GM18519 (cell line): Measurements from ENCODE around the gene MRPL44.
A peak's percentile ranks its signal among the peaks of the same experiment; 100 is the strongest.
"Not testable (repeated sequence)": the region's sequence is repeated elsewhere in the genome, so short reads cannot be mapped to it uniquely, and the experiment has no call there.

Source experiments
- ATAC-seq: cut with Tn5 transposase; IDR thresholded peaks from one replicate; pipeline ENCODE4 v1.9.1; 2021; ENCODE audit warnings: mild to moderate bottlenecking, moderate library complexity; ENCODE audit not compliant: unreplicated experiment, low FRiP score

The MRPL44 gene

DNA sequence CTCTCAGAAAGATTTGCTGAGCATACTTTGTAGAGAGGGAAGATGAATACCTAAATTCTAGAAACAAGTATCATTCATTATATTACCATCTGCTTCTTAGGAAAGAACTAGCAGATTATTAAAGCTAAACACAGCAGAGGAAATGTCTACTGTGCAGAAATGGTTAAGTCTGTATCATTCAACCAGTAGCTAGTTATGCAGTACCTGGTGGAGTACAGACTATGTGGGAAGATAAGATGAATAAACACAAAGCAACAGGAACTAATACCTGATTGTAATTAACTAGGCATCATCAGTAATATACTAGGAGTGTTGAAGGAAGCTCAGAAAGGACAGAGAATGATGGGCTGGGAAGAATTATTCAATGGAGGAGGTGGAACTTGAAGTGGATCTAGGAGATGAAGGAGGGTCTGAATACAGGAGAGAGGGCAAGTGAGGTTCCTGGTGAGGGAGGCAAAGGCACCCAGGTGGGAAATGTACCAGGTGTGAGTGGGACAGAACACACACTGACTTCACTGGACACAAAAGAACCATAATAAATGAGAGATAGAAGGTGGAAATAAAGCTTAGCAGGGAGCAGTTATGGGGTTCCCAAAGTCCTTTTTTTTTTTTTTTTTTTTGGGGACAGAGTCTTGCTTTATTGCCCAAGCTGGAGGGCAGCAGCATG, 21.7 kb upstream of the MRPL44 start:
- ATAC-seq = no peak

- ATAC-seq = no peak
These were observed 20.4 kb upstream of the MRPL44 start for GRCh38 chr2:223936862-223937326.

GRCh38 chr2:223937535-223937934, 19.7 kb upstream of the MRPL44 start:
- no peak for ATAC-seq

DNA sequence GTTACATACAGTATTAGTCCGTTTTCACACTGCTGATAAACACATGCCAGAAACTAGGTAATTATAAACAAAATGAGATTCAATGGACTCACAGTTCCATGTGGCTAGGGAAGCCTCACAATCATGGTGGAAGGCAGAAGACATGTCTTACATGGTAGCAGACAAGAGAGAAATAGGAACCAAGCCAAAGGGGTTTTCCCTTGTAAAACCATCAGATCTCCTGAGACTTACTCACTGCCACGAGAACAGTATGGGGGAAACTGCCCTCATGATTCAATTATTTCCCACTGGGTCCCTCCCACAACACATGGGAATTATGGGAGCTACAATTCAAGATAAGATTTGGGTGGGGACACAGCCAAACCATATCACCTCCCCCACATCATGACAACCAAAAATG, 17.8 kb upstream of the MRPL44 start:
- ATAC-seq = not testable (repeated sequence)

GRCh38 chr2:223941579-223942277, 15.5 kb upstream of the MRPL44 start:
- ATAC-seq = peak; percentile 41

DNA sequence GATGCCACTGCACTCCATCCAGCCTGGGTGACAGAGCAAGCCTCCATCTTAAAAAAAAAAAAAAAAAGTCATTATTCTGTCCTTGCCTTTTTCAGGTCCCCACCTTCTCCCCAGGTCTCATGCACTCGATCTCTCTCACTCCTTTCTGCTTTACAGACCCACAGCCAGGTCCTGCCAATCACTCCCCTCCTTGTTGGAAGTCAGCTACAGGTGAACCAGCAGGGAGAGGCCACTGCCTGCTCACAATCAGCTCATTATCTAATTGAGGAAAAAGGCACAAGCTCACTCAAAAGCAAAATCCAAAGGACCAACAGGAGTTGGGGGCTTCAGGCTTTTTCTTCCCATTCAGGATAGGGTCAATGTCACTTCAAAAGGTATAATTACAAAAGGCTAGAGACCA, 14.1 kb upstream of the MRPL44 start:
- ATAC-seq = no peak

DNA sequence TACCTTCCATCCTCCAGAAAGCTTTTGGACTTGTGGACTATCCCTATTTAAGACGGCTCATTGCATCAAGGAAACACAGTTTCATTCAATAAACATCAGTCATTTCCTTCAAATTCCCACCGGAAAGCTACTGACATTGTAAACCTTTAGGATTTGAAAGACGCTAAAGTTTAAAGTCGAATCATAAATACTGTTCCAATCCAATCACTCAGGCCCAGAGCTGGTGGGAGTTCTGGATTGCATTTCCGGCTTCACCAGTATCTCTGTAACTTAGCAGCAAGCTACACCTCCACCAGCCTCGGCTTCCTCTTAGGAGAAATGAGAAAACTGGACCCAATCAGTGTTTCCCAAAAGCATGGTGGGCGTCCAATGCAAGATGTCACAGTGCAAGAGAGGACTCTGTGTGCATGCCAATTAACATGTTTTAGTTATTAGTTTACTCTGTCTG, 13.7 kb upstream of the MRPL44 start:
- ATAC-seq = no peak

DNA sequence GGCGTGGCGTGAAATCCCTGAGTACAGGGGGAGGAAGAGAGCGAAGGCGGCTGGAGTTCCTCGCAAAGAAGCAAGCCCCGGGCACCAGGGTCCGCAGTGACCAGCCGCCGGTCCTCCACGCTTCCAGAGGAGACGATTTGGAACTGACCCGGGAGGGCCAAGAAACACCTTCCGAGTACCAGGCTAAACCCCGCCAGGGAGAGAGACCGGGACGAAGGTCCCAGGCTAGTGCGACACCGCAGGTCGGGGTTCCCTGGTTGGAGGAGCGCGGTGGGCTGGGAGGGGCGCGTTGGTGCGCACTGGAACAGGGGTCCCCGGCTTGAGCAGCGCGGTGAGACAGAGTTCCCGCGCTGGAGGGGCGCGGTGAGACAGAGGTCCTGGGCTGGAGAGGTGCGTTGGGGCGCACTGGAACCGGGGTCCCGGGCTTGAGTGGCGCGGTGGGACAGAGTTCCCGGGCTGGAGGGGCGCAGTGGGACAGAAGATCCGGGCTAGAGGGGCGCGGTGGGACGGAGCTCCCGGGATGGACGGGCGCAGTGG, 13.0 kb upstream of the MRPL44 start:
- no peak for ATAC-seq

- ATAC-seq = peak; percentile 72
These were observed 12.3 kb upstream of the MRPL44 start, which contains the start of gene WDFY1 for GRCh38 chr2:223944703-223945531. TSS of gene WDFY1 (minus strand) at chr2:223945335. CDS start at chr2:223945284, 51 bp downstream.

DNA sequence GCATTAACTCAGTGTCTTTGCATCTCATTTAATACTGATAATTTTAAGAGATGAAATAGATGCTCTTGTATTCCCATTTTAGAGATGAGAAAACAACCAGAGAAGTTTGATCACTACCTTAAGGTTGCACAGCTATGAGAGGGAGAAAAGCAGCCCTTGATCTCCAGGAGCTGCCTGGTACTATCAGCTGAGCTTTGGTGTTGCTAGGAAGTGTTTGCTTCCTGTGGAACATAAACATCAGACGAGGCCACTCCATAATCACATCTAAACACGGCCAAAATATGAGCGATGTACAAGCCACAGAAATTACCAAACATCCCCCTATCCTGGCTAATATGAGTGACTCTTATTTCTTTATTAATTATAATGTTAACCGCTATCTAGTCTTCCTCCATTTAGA, 11.5 kb upstream of the MRPL44 start:
- ATAC-seq = no peak

- ATAC-seq = no peak
These were observed 9.5 kb upstream of the MRPL44 start for GRCh38 chr2:223947711-223948205.

DNA sequence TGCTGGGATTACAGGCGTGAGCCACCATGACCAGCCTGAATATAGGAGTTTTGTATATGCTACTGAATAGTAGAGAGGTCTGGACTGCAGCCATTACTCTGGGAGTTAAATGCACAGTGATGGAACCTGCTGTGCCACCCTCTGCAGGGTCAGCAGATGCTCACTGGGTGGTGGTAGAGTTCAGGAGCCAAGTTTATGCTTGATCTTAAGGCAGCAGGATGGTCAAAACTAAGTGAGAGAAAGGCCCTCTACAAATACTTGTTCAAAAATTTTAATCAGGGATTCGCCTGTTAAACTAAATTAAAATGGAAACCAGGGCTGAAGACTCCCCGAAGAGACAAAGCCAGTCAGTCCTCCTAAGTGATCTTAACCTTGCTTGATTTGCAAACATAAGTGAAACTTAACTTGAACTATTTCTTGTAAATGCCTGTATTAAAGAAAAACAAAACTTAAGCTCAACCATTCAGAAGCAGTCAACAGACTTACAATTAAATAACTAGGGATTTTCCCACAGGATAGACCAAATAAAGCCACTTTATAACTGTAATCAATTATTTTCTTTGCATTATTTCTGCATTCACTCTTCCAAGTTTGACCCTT, 7.9 kb upstream of the MRPL44 start:
- ATAC-seq = no peak

- no peak for ATAC-seq
These were observed 6.6 kb upstream of the MRPL44 start for GRCh38 chr2:223950448-223951347.

- peak; percentile 31 for ATAC-seq
These were observed 4.8 kb upstream of the MRPL44 start for GRCh38 chr2:223952280-223952968.

GRCh38 chr2:223954401-223954800, 2.9 kb upstream of the MRPL44 start:
- ATAC-seq = no peak

GRCh38 chr2:223956300-223956699, 963 bp upstream of the MRPL44 start:
- no peak for ATAC-seq

GRCh38 chr2:223959688-223960087, 2.4 kb downstream of the MRPL44 start:
- no peak for ATAC-seq

- ATAC-seq = no peak
These were observed 10.7 kb downstream of the MRPL44 start for GRCh38 chr2:223967981-223968380.

- ATAC-seq = no peak
These were observed 12.1 kb downstream of the MRPL44 start for GRCh38 chr2:223969315-223969714.
